Measurements from ENCODE around the gene TFAP2E. TPM values are rescaled to one million over a fixed set of nuclear protein-coding genes. Genes with fewer than 3 reads are reported as not detected.

Gene TFAP2E
- total RNA-seq, 1 donor from 2014 or later, result 1.9 TPM

GRCh38 chr1:35561297-35561971 lies 11.7 kb upstream of the TFAP2E start:
- H3K4me1 ChIP-seq, result peaks cover 12% of the 10 kb centered on the region
- no peaks in the 10 kb centered on the region for H3K9me3 ChIP-seq
- H3K27me3 ChIP-seq, result no peaks in the 10 kb centered on the region
- no peak overlapping the region for H3K27ac ChIP-seq
- H3K4me3 ChIP-seq, result no peak overlapping the region
- no peak for DNase-seq
- no peaks in the 10 kb centered on the region for H3K36me3 ChIP-seq
- ATAC-seq, result no peak
- TF ChIP-seq, protein P1, sequence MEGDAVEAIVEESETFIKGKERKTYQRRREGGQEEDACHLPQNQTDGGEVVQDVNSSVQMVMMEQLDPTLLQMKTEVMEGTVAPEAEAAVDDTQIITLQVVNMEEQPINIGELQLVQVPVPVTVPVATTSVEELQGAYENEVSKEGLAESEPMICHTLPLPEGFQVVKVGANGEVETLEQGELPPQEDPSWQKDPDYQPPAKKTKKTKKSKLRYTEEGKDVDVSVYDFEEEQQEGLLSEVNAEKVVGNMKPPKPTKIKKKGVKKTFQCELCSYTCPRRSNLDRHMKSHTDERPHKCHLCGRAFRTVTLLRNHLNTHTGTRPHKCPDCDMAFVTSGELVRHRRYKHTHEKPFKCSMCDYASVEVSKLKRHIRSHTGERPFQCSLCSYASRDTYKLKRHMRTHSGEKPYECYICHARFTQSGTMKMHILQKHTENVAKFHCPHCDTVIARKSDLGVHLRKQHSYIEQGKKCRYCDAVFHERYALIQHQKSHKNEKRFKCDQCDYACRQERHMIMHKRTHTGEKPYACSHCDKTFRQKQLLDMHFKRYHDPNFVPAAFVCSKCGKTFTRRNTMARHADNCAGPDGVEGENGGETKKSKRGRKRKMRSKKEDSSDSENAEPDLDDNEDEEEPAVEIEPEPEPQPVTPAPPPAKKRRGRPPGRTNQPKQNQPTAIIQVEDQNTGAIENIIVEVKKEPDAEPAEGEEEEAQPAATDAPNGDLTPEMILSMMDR (IDR thresholded peaks at IDR 0.05), result no peak
- intact Hi-C loops (cut with DNase I), result loop anchor here (10.0 kb wide), 1 partner anchor 163 kb away; no protein-coding TSS in a partner anchor

DNA sequence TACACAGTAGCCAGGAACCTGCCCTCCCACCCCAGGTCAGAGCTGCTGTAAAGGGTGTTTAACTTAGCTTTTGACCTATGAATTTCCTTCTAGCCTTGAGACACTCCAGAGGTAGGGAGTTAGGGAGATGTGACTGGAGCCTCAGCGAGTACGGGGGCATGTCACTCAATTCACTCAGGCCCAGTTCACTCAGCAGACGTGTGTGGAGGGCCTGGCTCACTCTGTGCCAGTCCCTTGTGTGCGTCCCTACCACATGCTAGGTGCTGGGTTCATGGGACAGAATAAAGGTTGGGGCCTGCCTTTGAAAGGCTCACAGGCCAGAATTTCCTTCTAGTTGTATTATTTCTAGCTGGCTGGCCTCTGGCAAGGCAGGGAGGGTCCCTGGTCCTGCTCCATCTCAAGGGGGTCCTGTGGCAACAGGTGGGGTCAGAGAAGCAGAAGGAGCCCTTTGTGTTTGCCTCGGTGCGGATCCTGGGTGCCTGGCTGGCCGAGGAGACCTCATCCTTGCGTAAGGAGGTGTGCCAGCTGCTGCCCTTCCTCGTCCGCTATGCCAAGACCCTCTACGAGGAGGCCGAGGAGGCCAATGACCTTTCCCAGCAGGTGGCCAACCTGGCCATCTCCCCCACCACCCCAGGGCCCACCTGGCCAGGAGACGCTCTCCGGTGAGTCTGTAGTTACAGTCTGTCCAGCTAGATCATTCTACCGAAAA lies 11.0 kb upstream of the TFAP2E start:
- no peak overlapping the region for H3K4me3 ChIP-seq
- H3K36me3 ChIP-seq, result no peaks in the 10 kb centered on the region

DNA sequence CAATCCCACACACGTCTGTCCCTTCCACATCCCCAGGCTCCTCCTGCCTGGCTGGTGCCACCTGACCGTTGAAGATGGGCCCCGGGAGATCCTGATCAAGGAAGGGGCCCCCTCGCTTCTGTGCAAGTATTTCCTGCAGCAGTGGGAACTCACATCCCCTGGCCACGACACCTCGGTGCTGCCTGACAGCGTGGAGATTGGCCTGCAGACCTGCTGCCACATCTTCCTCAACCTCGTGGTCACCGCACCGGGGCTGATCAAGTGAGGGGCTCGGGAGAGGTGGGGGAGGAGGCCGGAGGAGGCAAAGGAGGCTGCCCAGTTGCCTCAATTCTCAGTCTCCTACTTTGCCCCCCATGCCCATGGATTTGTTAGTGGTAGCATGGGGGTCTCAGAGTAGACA lies 9.9 kb upstream of the TFAP2E start:
- TF ChIP-seq, protein P1 (IDR thresholded peaks at IDR 0.05), result no peak
- intact Hi-C loops (cut with DNase I), result loop anchor here (10.0 kb wide), 1 partner anchor 162 kb away; no protein-coding TSS in a partner anchor
- no peak overlapping the region for H3K4me3 ChIP-seq
- no peaks in the 10 kb centered on the region for H3K27me3 ChIP-seq
- no peaks in the 10 kb centered on the region for H3K9me3 ChIP-seq
- DNase-seq, result no peak
- H3K27ac ChIP-seq, result no peak overlapping the region
- no peaks in the 10 kb centered on the region for H3K36me3 ChIP-seq
- H3K4me1 ChIP-seq, result peaks cover 8% of the 10 kb centered on the region
- no peak for ATAC-seq

More for the DNA sequence above, 11.0 kb upstream of the TFAP2E start:
- no peak for ATAC-seq
- DNase-seq, result no peak
- Histone ChIP-seq H3K9me3 (no peaks in the 10 kb centered on the region), H3K4me1 (peaks cover 10% of the 10 kb centered on the region), H3K27ac (no peak overlapping the region), H3K27me3 (no peaks in the 10 kb centered on the region)
- intact Hi-C loops (cut with DNase I), result loop anchor here (10.0 kb wide), 1 partner anchor 163 kb away; no protein-coding TSS in a partner anchor
- TF ChIP-seq, protein P1 (IDR thresholded peaks at IDR 0.05), result no peak

GRCh38 chr1:35564037-35564883 lies 8.9 kb upstream of the TFAP2E start:
- peak; percentile 77 for ATAC-seq

More at GRCh38 chr1:35564037-35564883, 8.9 kb upstream of the TFAP2E start:
- DNase-seq, result peak; percentile 79
- Histone ChIP-seq H3K27me3 (no peaks in the 10 kb centered on the region), H3K9me3 (no peaks in the 10 kb centered on the region), H3K4me1 (peaks cover 3% of the 10 kb centered on the region), H3K27ac (no peak overlapping the region), H3K36me3 (no peaks in the 10 kb centered on the region), H3K4me3 (no peak overlapping the region)
- TF ChIP-seq, protein P1 (IDR thresholded peaks at IDR 0.05), result peak; percentile 81
- intact Hi-C loops (cut with DNase I), result loop anchor here (10.0 kb wide), 1 partner anchor 161 kb away; no protein-coding TSS in a partner anchor

Data from upper lobe of right lung (tissue), 1 donor.